Thyroid gland (tissue), 4 donors: ENCODE data around the gene PYGM.

Source experiments
- CTCF ChIP-seq, 6 experiments: fragments of 200-600 bp in 3 of 6; fragments of 450-650 bp in 3 of 6; sonication (generic) in 3 of 6; IDR thresholded peaks; one replicate each; pipeline ENCODE4 v1.5.1; 2016 to 2019; ENCODE audit warnings: antibody characterized with exemption in 6 of 6, mild to moderate bottlenecking in 2 of 6, inconsistent platforms in 1 of 6, moderate library complexity in 1 of 6
- POLR2A ChIP-seq, 2 donors: fragments of 450-650 bp; IDR thresholded peaks; one replicate each; pipeline ENCODE4 v1.6.1; 2017; ENCODE audit warnings: antibody characterized with exemption in 2 of 2, mild to moderate bottlenecking in 2 of 2, moderate library complexity in 1 of 2

GRCh38 chr11:64788321-64789215 lies 28.8 kb upstream of the PYGM start:
- TF ChIP-seq POLR2A (IDR thresholded peaks at IDR 0.05) (no peak), CTCF (IDR thresholded peaks at IDR 0.05) (no peak)
